GM18499 (cell line): Measurements from ENCODE around the gene CCDC159.
A peak's percentile ranks its signal among the peaks of the same experiment; 100 is the strongest.
"Not testable (repeated sequence)": the region's sequence is repeated elsewhere in the genome, so short reads cannot be mapped to it uniquely, and the experiment has no call there.

Experiments
- ATAC-seq: cut with Tn5 transposase; IDR thresholded peaks from one replicate; pipeline ENCODE4 v1.9.1; 2021; ENCODE audit warnings: moderate number of reproducible peaks; ENCODE audit not compliant: insufficient read depth, unreplicated experiment

Gene CCDC159

GRCh38 chr19:11346104-11346940 lies at the start of gene CCDC159, which contains the start of gene TMEM205:
Gene CCDC159 (plus strand): TSS chr19:11346519. CDS start chr19:11346607, 88 bp downstream.
Gene TMEM205 (minus strand): TSS chr19:11346268. CDS start chr19:11345619, 649 bp downstream.
- peak; percentile 87 for ATAC-seq

GRCh38 chr19:11299946-11300810 lies 46.1 kb upstream of the CCDC159 start:
- no peak for ATAC-seq

GRCh38 chr19:11300811-11301120 lies 45.6 kb upstream of the CCDC159 start:
- no peak for ATAC-seq

- no peak for ATAC-seq
These were observed 41.4 kb upstream of the CCDC159 start for GRCh38 chr19:11304936-11305335.

- ATAC-seq = no peak
These were observed 40.0 kb upstream of the CCDC159 start for GRCh38 chr19:11306337-11306736.

GRCh38 chr19:11320278-11320995 lies 25.9 kb upstream of the CCDC159 start:
- not testable (repeated sequence) for ATAC-seq

- ATAC-seq = no peak
These were observed 24.9 kb upstream of the CCDC159 start for GRCh38 chr19:11321191-11322126.

GRCh38 chr19:11322269-11323024 lies 23.9 kb upstream of the CCDC159 start:
- ATAC-seq = no peak

- ATAC-seq = no peak
These were observed 22.7 kb upstream of the CCDC159 start for GRCh38 chr19:11323601-11324078.

GRCh38 chr19:11324079-11324661 lies 22.1 kb upstream of the CCDC159 start:
- ATAC-seq = no peak

GRCh38 chr19:11324748-11325389 lies 21.4 kb upstream of the CCDC159 start:
- ATAC-seq = no peak

GRCh38 chr19:11325544-11325943 lies 20.8 kb upstream of the CCDC159 start:
- ATAC-seq = no peak

- no peak for ATAC-seq
These were observed 16.2 kb upstream of the CCDC159 start for GRCh38 chr19:11330127-11330526.

- ATAC-seq = no peak
These were observed 14.8 kb upstream of the CCDC159 start for GRCh38 chr19:11331502-11331901.

- no peak for ATAC-seq
These were observed 13.5 kb upstream of the CCDC159 start for GRCh38 chr19:11332822-11333221.

- not testable (repeated sequence) for ATAC-seq
These were observed 12.5 kb upstream of the CCDC159 start for GRCh38 chr19:11333838-11334237.

GRCh38 chr19:11335449-11336146 lies 10.7 kb upstream of the CCDC159 start:
- ATAC-seq = no peak
